GM12878 (cell line): Measurements from ENCODE around the gene C1QTNF9. TPM values are rescaled to one million over a fixed set of nuclear protein-coding genes. Genes with fewer than 3 reads are reported as not detected.

ENCODE experiments used
- ATAC-seq: fragments of 200-7000 bp; cut with Tn5 transposase; 3 replicates; pipeline ENCODE4 v1.9.1; 2020; ENCODE audit warnings: mild to moderate bottlenecking, moderate library complexity
- BruUV-seq: library from RNA; stranded (reverse); fragments of 400-500 nt; replicated peaks from 2 replicates; lab custom pipeline; 2021; lab: Mats Ljungman, UMichigan
- CTCF ChIA-PET: fragments of 300-600 bp; sonication (Branson Sonifier 250); formaldehyde crosslinking; extraction: SDS; loops from one replicate; lab custom pipeline; 2021; ENCODE audit warnings: inconsistent platforms; lab: Yijun Ruan, JAX
- POLR2A ChIA-PET: fragments of 350-600 bp; formaldehyde crosslinking; extraction: SDS; loops from one replicate; lab custom pipeline; 2021; ENCODE audit warnings: inconsistent platforms; lab: Charles Lee
- RAD21 ChIA-PET: fragments of 300-600 bp; sonication (Branson Sonifier 250); formaldehyde crosslinking; loops from one replicate; lab custom pipeline; 2023; ENCODE audit warnings: antibody characterized with exemption; ENCODE audit not compliant: unreplicated experiment; lab: Charles Lee
- SMC1A ChIA-PET: fragments of 300-600 bp; sonication (Branson Sonifier 250); formaldehyde crosslinking; loops from one replicate; lab custom pipeline; 2023; ENCODE audit not compliant: unreplicated experiment, uncharacterized antibody; lab: Charles Lee
- DNase-seq: peaks from one replicate; pipeline ENCODE4 v3.0.0-alpha.2; 2011; ENCODE audit warnings: low read depth, low spot score
- FAIRE-seq: peaks from 3 replicates; lab custom pipeline; 2011; peaks lifted over from hg19 to GRCh38; lab: Jason Lieb, UNC
- H2AFZ ChIP-seq: 2 replicates; pipeline ENCODE4 v1.6.0; 2011; ENCODE audit warnings: low read depth, low read length, control low read depth; ENCODE audit not compliant: control insufficient read depth
- H3K27ac ChIP-seq: 2 replicates; pipeline ENCODE4 v1.5.1; 2011; ENCODE audit warnings: control low read depth; ENCODE audit not compliant: control insufficient read depth, insufficient read depth
- H3K27me3 ChIP-seq, 2 experiments: replicated peaks in 1 of 2; 2 replicates each; pipeline versions ENCODE4 v1.6.0 to v1.6.1; 2011; ENCODE audit warnings: low read length in 1 of 2; ENCODE audit not compliant: control insufficient read depth in 2 of 2, insufficient read depth in 2 of 2
- H3K36me3 ChIP-seq, 2 experiments: 2 replicates each; pipeline ENCODE4 v1.5.1; 2011; ENCODE audit warnings: low read length in 1 of 2; ENCODE audit not compliant: control insufficient read depth in 2 of 2, insufficient read depth in 2 of 2
- H3K4me1 ChIP-seq: 2 replicates; pipeline ENCODE4 v1.6.1; 2011; ENCODE audit warnings: mild to moderate bottlenecking, low read length, moderate library complexity, mixed read lengths; ENCODE audit not compliant: control insufficient read depth, insufficient read depth
- H3K4me2 ChIP-seq: 2 replicates; pipeline ENCODE4 v1.6.0; 2011; ENCODE audit warnings: control low read depth; ENCODE audit not compliant: control insufficient read depth, insufficient read depth
- H3K4me3 ChIP-seq: fragments of 200-600 bp; sonication (generic); 2 replicates; pipeline ENCODE4 v1.5.1; 2016
- H3K79me2 ChIP-seq: 2 replicates; pipeline ENCODE4 v1.6.0; 2011; ENCODE audit warnings: low read length; ENCODE audit not compliant: control insufficient read depth, insufficient read depth
- H3K9ac ChIP-seq: 2 replicates; pipeline ENCODE4 v1.8.0; 2011; ENCODE audit warnings: low read length, control low read depth, mixed read lengths; ENCODE audit not compliant: control insufficient read depth, insufficient read depth
- H3K9me3 ChIP-seq: replicated peaks from 3 replicates; pipeline ENCODE4 v1.5.1; 2011; ENCODE audit warnings: mild to moderate bottlenecking, low read length; ENCODE audit not compliant: control insufficient read depth, insufficient read depth
- H4K20me1 ChIP-seq: 2 replicates; pipeline ENCODE4 v1.6.0; 2011; ENCODE audit not compliant: control insufficient read depth, insufficient read depth
- CHD2 ChIP-seq: IDR thresholded peaks from 2 replicates; pipeline ENCODE4 v1.6.1; 2011; ENCODE audit warnings: low read depth, low read length, improper control_type of control experiment, borderline replicate concordance
- ESRRA ChIP-seq: IDR thresholded peaks from 2 replicates; pipeline ENCODE4 v1.6.1; 2012; ENCODE audit warnings: mild to moderate bottlenecking, low read length, improper control_type of control experiment
- IKZF2 ChIP-seq, 2 experiments: fragments of 450-650 bp; IDR thresholded peaks; 2 replicates each; pipeline ENCODE4 v1.6.1; 2017; ENCODE audit warnings: mild to moderate bottlenecking in 2 of 2, moderate library complexity in 2 of 2
- JUNB ChIP-seq: IDR thresholded peaks from 2 replicates; pipeline ENCODE4 v1.6.1; 2016; ENCODE audit warnings: antibody characterized with exemption, mild to moderate bottlenecking
- MYB ChIP-seq: fragments of 150-350 bp; IDR thresholded peaks from 2 replicates; pipeline ENCODE4 v1.6.1; 2014; ENCODE audit warnings: mild to moderate bottlenecking, low read depth, low read length, borderline replicate concordance
- RAD21 ChIP-seq: IDR thresholded peaks from 2 replicates; pipeline ENCODE4 v1.6.1; 2011; ENCODE audit warnings: mild to moderate bottlenecking, low read depth, low read length, moderate library complexity; ENCODE audit not compliant: insufficient read depth
- TBL1XR1 ChIP-seq: IDR thresholded peaks from 2 replicates; pipeline ENCODE4 v1.6.1; 2012; ENCODE audit warnings: low read depth, low read length, improper control_type of control experiment
- WGBS: methylation state at CpG from one replicate; pipeline ENCODE4 v1.1.6; 2016; ENCODE audit warnings: low lambda C conversion rate; ENCODE audit not compliant: insufficient replicate concordance, insufficient coverage; ENCODE audit errors: missing lambda C conversion rate; 5-methylcytosine and 5-hydroxymethylcytosine counted together
- in situ Hi-C: fragments of 300-500 bp; cut with MboI; formaldehyde crosslinking; loops from 9 replicates; pipeline ENCODE4 v1.14.3; 2018; ENCODE audit warnings: mixed read lengths
- intact Hi-C: fragments of 100-400 bp; cut with micrococcal nuclease; formaldehyde crosslinking; loops from one replicate; pipeline ENCODE4 v1.14.2; 2022; ENCODE audit not compliant: unreplicated experiment
- polyA plus RNA-seq, 11 experiments: library from polyadenylated mRNA; depleted of rRNA in 4 of 11; unstranded in 6 of 11; stranded (reverse) in 5 of 11; fragments of >200 nt; fragmentation: Nextera tagmentation in 4 of 11; fragmentation: Illumina TruSeq in 1 of 11; extraction: Ambion mirVana in 4 of 11; extraction: Trizol in 1 of 11; gene quantifications; 1 replicate in 1 of 11; 2 replicates in 10 of 11; pipeline versions ENCODE4 v1.2.1 to v1.2.3, GENCODE V29; 2011 to 2016; ENCODE audit warnings: inconsistent platforms in 2 of 11, missing spikeins in 2 of 11, low read depth in 1 of 11
- total RNA-seq, 4 experiments: library from RNA; depleted of rRNA in 3 of 4; stranded (reverse); fragments of >200 nt in 3 of 4; fragmentation: Illumina TruSeq in 1 of 4; extraction: Trizol in 1 of 4; gene quantifications; 2 replicates each; pipeline versions ENCODE4 v1.2.1 to v1.2.3, GENCODE V29; 2013 to 2021
- TF ChIP-seq, protein P1 (sequence below): fragments of 450-650 bp; IDR thresholded peaks from 2 replicates; pipeline ENCODE4 v1.6.1; 2017; ENCODE audit warnings: mild to moderate bottlenecking, moderate library complexity
- TF ChIP-seq, protein P2 (sequence below): fragments of 450-650 bp; IDR thresholded peaks from 2 replicates; pipeline ENCODE4 v1.6.1; 2017; ENCODE audit warnings: borderline replicate concordance

The C1QTNF9 gene
- total and polyA plus RNA-seq, 10 of the 15 experiments (the other 5 are each of a cell fraction or from before 2014, with no cell fraction given): not detected

DNA sequence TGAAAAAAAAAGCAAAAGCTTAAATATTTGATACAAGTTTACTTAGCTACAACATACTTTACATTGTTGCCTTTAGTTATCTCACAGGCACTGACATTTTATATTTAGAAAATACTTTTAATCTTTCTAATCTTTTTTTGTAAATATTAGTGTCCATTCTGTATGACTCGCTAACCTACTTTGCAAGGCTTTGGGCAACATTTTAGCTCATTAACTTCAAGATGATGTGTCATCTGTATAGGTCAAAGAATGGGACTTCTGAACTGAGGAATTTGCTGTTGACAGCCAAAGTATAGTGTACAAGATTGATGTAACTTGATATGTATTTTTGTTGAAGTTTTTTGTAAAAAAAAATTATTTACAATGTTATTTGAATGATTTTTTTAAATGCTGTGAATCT, 2.7 kb upstream of the C1QTNF9 start (continued):
- TF ChIP-seq MYB (no peak), JUNB (no peak)

DNA sequence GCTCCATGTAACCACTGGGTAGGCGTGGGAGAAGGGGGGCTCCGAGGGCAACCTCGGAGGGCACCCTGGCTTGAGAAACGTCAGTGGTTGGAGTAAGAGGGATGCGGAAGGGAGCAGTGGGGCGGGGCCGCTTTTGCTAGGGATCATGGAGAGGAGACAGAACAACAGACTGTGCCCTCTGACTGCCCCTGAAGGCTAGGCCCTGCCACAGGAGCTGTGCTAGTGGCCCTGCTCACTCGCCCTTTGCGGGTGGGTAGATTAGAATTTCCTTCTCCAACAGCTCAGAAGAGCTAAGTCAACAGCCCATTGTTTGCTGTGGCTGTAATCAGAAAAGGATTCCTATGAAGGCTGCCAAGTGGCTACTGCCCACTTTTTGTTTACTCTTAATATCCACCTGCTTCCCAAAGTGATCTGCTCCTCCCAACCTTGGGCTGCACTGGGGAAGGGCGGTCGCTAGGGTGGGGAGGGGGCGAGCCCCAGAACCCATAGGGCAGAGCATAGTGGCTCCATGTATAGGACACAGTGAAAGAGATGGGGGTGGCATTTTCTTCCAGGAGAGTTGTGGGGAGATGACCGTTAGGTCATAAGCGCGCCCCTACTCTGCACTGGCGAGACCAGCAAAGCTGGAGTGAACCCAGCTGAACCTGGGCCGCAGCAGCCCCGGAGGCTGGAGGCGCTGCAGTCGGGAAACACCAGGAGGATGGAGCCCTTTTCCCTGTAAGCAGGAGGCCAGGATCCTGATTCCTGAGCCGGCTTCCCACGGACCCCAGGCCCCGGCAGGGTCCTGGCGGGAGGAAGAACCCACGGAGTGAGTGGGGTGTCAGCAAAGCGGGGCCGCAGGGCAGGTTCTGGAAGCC, 1.9 kb upstream of the C1QTNF9 start:
- BruUV-seq: no TSS peak
- POLR2A ChIA-PET: no interaction called here
- intact Hi-C loops: no loop called here
- Histone ChIP-seq H3K79me2 (no peaks in the 10 kb centered on the region), H3K27me3 (no peaks in the 10 kb centered on the region), H2AFZ (no peak overlapping the region), H3K4me1 (no peaks in the 10 kb centered on the region), H3K36me3 (peaks cover 0 to 5% of the 10 kb centered on the region in 2 experiments; a peak in 1 of 4 replicates), H3K9ac (no peak overlapping the region), H3K9me3 (no peaks in the 10 kb centered on the region), H3K4me2 (no peak overlapping the region), H3K4me3 (no peak overlapping the region), H4K20me1 (no peaks in the 10 kb centered on the region), H3K27ac (no peak overlapping the region)
- 89% methylated on average over 24 of the region's 27 CpGs for WGBS
- DNase-seq: no peak
- ATAC-seq: no peak
- RAD21 ChIA-PET: no interaction called here
- SMC1A ChIA-PET: no interaction called here
- CTCF ChIA-PET: interaction anchor here (0.7 to 1.0 kb wide), 2 partner anchors 79 to 247 kb away, joined by 3 read pairs; no protein-coding TSS in a partner anchor
- FAIRE-seq: no peak
- TF ChIP-seq CHD2 (no peak), RAD21 (no peak), IKZF2 (IDR thresholded peaks at IDR 0.05) (no peak), ESRRA (no peak), TBL1XR1 (no peak)
- TF ChIP-seq, protein P1, sequence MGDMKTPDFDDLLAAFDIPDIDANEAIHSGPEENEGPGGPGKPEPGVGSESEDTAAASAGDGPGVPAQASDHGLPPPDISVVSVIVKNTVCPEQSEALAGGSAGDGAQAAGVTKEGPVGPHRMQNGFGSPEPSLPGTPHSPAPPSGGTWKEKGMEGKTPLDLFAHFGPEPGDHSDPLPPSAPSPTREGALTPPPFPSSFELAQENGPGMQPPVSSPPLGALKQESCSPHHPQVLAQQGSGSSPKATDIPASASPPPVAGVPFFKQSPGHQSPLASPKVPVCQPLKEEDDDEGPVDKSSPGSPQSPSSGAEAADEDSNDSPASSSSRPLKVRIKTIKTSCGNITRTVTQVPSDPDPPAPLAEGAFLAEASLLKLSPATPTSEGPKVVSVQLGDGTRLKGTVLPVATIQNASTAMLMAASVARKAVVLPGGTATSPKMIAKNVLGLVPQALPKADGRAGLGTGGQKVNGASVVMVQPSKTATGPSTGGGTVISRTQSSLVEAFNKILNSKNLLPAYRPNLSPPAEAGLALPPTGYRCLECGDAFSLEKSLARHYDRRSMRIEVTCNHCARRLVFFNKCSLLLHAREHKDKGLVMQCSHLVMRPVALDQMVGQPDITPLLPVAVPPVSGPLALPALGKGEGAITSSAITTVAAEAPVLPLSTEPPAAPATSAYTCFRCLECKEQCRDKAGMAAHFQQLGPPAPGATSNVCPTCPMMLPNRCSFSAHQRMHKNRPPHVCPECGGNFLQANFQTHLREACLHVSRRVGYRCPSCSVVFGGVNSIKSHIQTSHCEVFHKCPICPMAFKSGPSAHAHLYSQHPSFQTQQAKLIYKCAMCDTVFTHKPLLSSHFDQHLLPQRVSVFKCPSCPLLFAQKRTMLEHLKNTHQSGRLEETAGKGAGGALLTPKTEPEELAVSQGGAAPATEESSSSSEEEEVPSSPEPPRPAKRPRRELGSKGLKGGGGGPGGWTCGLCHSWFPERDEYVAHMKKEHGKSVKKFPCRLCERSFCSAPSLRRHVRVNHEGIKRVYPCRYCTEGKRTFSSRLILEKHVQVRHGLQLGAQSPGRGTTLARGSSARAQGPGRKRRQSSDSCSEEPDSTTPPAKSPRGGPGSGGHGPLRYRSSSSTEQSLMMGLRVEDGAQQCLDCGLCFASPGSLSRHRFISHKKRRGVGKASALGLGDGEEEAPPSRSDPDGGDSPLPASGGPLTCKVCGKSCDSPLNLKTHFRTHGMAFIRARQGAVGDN: no peak
- TF ChIP-seq, protein P2, sequence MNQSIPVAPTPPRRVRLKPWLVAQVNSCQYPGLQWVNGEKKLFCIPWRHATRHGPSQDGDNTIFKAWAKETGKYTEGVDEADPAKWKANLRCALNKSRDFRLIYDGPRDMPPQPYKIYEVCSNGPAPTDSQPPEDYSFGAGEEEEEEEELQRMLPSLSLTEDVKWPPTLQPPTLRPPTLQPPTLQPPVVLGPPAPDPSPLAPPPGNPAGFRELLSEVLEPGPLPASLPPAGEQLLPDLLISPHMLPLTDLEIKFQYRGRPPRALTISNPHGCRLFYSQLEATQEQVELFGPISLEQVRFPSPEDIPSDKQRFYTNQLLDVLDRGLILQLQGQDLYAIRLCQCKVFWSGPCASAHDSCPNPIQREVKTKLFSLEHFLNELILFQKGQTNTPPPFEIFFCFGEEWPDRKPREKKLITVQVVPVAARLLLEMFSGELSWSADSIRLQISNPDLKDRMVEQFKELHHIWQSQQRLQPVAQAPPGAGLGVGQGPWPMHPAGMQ: no peak
- in situ Hi-C loops: no loop called here
